A673 (cell line): ENCODE results near the gene PPARG. TPM values are rescaled to one million over a fixed set of nuclear protein-coding genes. Genes with fewer than 3 reads are reported as not detected.

Source experiments
- BruUV-seq: library from RNA; stranded (reverse); fragments of 400-500 nt; replicated peaks from 2 replicates; lab custom pipeline; 2021; lab: Mats Ljungman, UMichigan
- CTCF ChIA-PET: fragments of 300-600 bp; sonication (Branson Sonifier 250); formaldehyde crosslinking; loops from one replicate; lab custom pipeline; 2022; ENCODE audit warnings: antibody characterized with exemption; lab: Charles Lee
- POLR2A ChIA-PET: fragments of 300-600 bp; sonication (Branson Sonifier 250); formaldehyde crosslinking; loops from one replicate; lab custom pipeline; 2022; ENCODE audit warnings: antibody characterized with exemption; ENCODE audit not compliant: low non-redundant PET; lab: Charles Lee
- DNase-seq: peaks from one replicate; pipeline ENCODE4 v3.0.0-alpha.2; 2015; ENCODE audit warnings: low spot score
- H3K27ac ChIP-seq: fragments of 200-600 bp; sonication (generic); 2 replicates; pipeline ENCODE4 v1.5.1; 2016; ENCODE audit warnings: mixed run types, low read depth, mild to moderate bottlenecking, mixed read lengths, antibody characterized with exemption, low read length; ENCODE audit not compliant: poor library complexity, severe bottlenecking
- H3K27me3 ChIP-seq: fragments of 200-600 bp; sonication (generic); replicated peaks from 2 replicates; pipeline ENCODE4 v1.6.1; 2017; ENCODE audit warnings: mixed run types, low read depth, mild to moderate bottlenecking, mixed read lengths, antibody characterized with exemption, low read length; ENCODE audit not compliant: insufficient read depth, poor library complexity
- H3K36me3 ChIP-seq: fragments of 200-600 bp; sonication (generic); 2 replicates; pipeline ENCODE4 v1.6.1; 2016; ENCODE audit warnings: mixed run types, mild to moderate bottlenecking, mixed read lengths, antibody characterized with exemption, low read length; ENCODE audit not compliant: insufficient read depth, poor library complexity, severe bottlenecking
- H3K4me1 ChIP-seq: fragments of 200-600 bp; sonication (generic); 2 replicates; pipeline ENCODE4 v1.6.1; 2017; ENCODE audit warnings: mixed run types, mild to moderate bottlenecking, mixed read lengths, antibody characterized with exemption, low read length; ENCODE audit not compliant: insufficient read depth, poor library complexity, severe bottlenecking
- H3K4me3 ChIP-seq: fragments of 200-600 bp; sonication (generic); 2 replicates; pipeline ENCODE4 v1.5.1; 2016; ENCODE audit warnings: low read depth, mixed run types, mild to moderate bottlenecking, mixed read lengths, low read length; ENCODE audit not compliant: poor library complexity, severe bottlenecking
- H3K9me3 ChIP-seq: fragments of 200-600 bp; sonication (generic); 2 replicates; pipeline ENCODE4 v1.6.1; 2016; ENCODE audit warnings: mixed run types, low read depth, mild to moderate bottlenecking, mixed read lengths, antibody characterized with exemption, low read length; ENCODE audit not compliant: poor library complexity, severe bottlenecking
- EZH2 ChIP-seq: fragments of 200-600 bp; sonication (generic); IDR thresholded peaks from 2 replicates; pipeline ENCODE4 v1.6.1; 2017; ENCODE audit warnings: borderline replicate concordance, low read depth, mild to moderate bottlenecking, mixed read lengths, antibody characterized with exemption, low read length; ENCODE audit not compliant: poor library complexity, severe bottlenecking
- intact Hi-C: fragments of 100-400 bp; cut with micrococcal nuclease; formaldehyde crosslinking; loops from one replicate; pipeline ENCODE4 v1.10.0; 2022; ENCODE audit not compliant: unreplicated experiment
- total RNA-seq: library from RNA; stranded (reverse); gene quantifications from 2 replicates; pipeline ENCODE4 v1.2.3, GENCODE V29; 2021
- TF ChIP-seq, protein P1 (sequence below): fragments of 300-800, 200-600 bp; sonication (generic); conservative IDR thresholded peaks from 2 replicates; pipeline ENCODE4 v1.5.1; 2017; ENCODE audit warnings: low read depth, mild to moderate bottlenecking, antibody characterized with exemption, low read length, moderate library complexity, mixed read lengths

Gene PPARG
- total RNA-seq, 1 experiment from 2014 or later, result 0.62 TPM

DNA sequence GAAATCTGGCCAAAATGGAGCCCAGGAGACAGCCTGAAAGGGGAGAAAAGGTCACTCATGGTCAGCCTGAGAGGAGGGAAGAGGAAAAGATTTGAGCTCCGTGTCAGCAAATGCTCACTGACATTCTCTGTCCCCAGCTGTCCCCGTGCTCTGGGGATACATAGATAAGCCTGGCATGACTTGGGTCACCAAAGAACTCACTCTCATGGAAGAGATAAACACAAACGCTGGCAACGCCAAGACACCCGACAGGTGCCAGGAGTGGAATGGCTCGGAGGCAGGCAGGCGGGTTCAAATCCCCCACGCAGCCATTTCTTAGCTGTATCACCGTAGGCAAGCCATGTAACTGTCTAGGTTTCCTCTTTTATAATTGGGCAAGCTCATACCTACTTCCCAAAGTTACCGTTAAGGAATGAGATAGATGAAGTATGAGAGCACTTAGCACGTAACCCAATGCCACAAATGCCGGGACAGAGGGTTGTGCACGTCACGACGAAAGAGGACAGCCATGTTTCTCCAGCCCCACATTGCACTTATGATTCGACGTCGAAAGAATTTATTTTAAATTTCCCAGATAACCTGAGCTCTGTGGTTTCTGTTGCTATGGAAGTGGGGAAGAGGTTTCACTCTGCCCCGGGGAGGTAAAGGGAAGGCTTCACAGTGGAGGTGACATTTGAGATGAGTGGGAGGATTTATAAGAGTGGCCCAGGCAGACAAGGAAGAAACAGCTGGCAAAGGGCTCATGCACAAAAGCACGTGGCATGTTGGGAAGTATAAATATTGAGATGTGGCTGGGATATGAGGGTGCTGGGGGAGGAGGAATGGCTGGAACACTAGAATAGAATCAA is 154.0 kb downstream of the PPARG start:
- Histone ChIP-seq H3K4me1 (peaks cover 4% of the 10 kb centered on the region), H3K27ac (no peak overlapping the region), H3K9me3 (no peaks in the 10 kb centered on the region), H3K4me3 (no peak overlapping the region), H3K36me3 (no peaks in the 10 kb centered on the region), H3K27me3 (no peaks in the 10 kb centered on the region)
- BruUV-seq, result no TSS peak
- ChIA-PET POLR2A (no interaction called here), CTCF (no interaction called here)
- no peak for DNase-seq
- intact Hi-C loops, result no loop called here
- TF ChIP-seq, protein P1, sequence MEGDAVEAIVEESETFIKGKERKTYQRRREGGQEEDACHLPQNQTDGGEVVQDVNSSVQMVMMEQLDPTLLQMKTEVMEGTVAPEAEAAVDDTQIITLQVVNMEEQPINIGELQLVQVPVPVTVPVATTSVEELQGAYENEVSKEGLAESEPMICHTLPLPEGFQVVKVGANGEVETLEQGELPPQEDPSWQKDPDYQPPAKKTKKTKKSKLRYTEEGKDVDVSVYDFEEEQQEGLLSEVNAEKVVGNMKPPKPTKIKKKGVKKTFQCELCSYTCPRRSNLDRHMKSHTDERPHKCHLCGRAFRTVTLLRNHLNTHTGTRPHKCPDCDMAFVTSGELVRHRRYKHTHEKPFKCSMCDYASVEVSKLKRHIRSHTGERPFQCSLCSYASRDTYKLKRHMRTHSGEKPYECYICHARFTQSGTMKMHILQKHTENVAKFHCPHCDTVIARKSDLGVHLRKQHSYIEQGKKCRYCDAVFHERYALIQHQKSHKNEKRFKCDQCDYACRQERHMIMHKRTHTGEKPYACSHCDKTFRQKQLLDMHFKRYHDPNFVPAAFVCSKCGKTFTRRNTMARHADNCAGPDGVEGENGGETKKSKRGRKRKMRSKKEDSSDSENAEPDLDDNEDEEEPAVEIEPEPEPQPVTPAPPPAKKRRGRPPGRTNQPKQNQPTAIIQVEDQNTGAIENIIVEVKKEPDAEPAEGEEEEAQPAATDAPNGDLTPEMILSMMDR, result no peak
- TF ChIP-seq EZH2, result no peak

DNA sequence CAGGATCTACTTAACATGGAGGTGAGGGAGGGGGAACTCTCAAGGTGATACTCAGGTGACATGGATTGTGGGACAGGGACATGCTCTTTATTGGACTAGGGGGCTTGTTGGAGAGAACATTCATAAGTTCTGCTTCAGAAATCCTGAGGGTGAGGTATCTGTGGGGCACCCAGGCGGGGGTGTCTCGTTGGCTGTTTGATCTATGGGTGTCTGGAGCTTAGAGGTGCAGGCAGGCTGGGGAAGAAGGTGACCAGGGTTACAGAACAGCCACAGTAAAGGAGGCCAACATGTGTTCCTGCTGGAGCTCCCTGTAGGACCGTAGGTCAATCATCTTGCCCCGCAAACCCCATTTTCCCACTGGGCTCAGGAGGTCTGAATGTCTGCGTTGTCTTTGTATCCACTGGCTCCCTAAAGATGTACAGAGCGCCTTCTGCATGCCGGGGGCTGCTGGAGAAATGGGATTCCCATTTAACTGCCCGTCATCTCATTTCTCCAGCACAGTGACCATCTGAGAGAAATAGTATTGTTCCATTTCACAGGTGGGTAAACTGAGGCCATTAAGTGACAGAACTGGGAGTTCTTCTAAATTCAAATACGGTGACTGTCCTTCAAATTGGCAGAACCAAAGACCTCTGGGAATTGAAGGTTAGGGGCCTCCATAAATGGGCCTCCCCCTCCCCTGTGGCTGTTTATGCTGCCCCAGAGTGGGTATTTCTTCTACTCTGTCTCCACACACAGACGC is 155.1 kb downstream of the PPARG start:
- DNase-seq, result no peak
- ChIA-PET POLR2A (no interaction called here), CTCF (no interaction called here)
- TF ChIP-seq, protein P1, result no peak
- TF ChIP-seq EZH2, result no peak
- H3K9me3 ChIP-seq, result no peaks in the 10 kb centered on the region
- H3K4me1 ChIP-seq, result peaks cover 4% of the 10 kb centered on the region
- no peak overlapping the region for H3K27ac ChIP-seq
- no peaks in the 10 kb centered on the region for H3K36me3 ChIP-seq
- H3K27me3 ChIP-seq, result no peaks in the 10 kb centered on the region
- BruUV-seq, result no TSS peak
- intact Hi-C loops, result no loop called here
- H3K4me3 ChIP-seq, result no peak overlapping the region

DNA sequence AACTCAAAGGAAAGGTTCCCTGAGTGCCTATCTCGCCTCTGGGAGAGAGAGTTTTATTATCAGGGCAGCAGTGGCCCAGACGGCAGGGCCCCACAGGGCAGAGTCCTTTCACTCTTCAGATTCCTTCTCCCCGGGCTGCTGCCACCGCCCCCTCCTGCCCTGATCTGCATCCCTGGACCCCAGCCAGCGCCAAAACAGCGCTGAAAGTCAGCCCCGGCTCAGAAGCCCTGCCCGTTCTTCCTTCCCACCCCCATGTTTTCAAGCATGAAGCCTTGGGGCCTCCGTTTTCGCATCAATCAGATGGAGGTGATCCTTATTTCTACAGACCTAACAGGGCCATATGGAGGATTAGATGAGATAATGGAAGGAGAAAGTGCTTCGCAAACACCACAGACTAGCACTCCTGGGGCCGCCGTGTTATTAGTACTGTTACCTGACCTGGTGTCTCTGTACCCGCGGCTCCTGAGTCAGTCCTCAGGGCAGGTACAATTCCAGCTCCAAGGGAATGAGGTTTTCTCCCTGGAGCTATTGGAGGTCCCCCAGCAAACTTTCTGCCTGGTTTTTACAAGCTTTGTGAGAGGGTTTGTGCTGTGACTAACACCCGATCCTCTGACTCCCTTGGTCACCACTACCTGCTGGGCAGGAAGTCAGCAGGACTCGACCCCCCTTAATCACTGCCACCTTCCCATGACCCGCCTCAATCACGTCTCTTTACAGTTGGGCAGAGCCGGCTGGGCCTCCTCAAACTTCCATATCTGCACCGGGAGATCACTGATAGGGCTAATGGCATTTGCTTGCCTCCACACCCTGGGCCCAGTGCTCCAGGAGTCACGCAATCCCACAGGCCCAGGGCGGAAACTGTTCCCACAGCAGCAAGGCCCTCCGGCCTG is 156.0 kb downstream of the PPARG start:
- TF ChIP-seq, protein P1, result no peak
- no peak for TF ChIP-seq EZH2
- no peaks in the 10 kb centered on the region for H3K9me3 ChIP-seq
- H3K27ac ChIP-seq, result no peak overlapping the region
- intact Hi-C loops, result no loop called here
- no peak for DNase-seq
- no peaks in the 10 kb centered on the region for H3K36me3 ChIP-seq
- ChIA-PET POLR2A (no interaction called here), CTCF (no interaction called here)
- H3K4me1 ChIP-seq, result peaks cover 4% of the 10 kb centered on the region
- H3K27me3 ChIP-seq, result no peaks in the 10 kb centered on the region
- H3K4me3 ChIP-seq, result no peak overlapping the region
- no TSS peak for BruUV-seq
